ENCODE results near the gene NALF2. TPM values are rescaled to one million over a fixed set of nuclear protein-coding genes. Genes with fewer than 3 reads are reported as not detected.

NALF2 gene
- total and polyA plus RNA-seq, 2 donors (not counting 1 experiment from before 2014, with no cell fraction given): not detected

DNA sequence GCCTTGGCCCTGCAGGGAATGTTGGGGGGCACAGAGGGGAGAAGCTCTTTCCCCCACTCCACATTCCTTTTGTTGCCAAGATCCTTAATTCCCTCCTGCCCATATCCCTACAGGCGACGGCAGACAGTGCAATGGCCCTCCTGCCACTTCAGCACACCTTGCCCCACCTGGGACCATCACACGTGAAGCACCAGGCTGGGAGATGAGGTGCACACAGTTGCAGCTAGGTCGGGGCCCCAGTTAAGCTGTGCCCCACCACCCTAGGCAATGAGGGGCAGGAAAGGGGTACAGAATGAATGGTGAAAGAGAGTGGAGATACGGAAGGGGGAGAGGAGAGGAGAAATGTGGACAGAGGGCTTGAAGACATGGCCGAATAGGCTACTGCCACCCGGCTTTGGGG, 26.2 kb downstream of the NALF2 start:
- no peak overlapping the region for H3K4me3 ChIP-seq (ENCODE audit: control extremely low read depth in 1 of 5, extremely low read depth in 1 of 5, insufficient read depth in 1 of 5, low read depth in 2 of 5, low read length in 4 of 5)
- CTCF ChIA-PET: no interaction called here
- peaks cover 0 to 2% (median 0%) of the 10 kb centered on the region in 4 experiments for H3K27me3 ChIP-seq (replicated peaks in 1 of 4; ENCODE audit: control extremely low read depth in 1 of 4, control insufficient read depth in 3 of 4, insufficient read depth in 4 of 4, low read length in 3 of 4)
- no peaks in the 10 kb centered on the region for H3K4me1 ChIP-seq (ENCODE audit: control insufficient read depth in 2 of 2, insufficient read depth in 2 of 2, low read length in 2 of 2)
- H3K9me3 Mint-ChIP-seq (ENCODE audit: insufficient read depth): no peaks in the 10 kb centered on the region
- no peak overlapping the region for H3K27ac Mint-ChIP-seq
- intact Hi-C loops (cut with micrococcal nuclease): no loop called here
- ATAC-seq (ENCODE audit: low read depth) (no peak), DNase-seq (no peak)
- peaks cover 7% of the 10 kb centered on the region for H3K27me3 Mint-ChIP-seq
- no peaks in the 10 kb centered on the region for H3K36me3 ChIP-seq (replicated peaks in 1 of 2; ENCODE audit: control extremely low read depth in 1 of 2, control insufficient read depth in 1 of 2, extremely low read depth in 1 of 2, insufficient read depth in 2 of 2, low read length in 1 of 2)
- H3K4me1 Mint-ChIP-seq: no peaks in the 10 kb centered on the region
- H3K9ac ChIP-seq (ENCODE audit: low read length): no peak overlapping the region
- POLR2A ChIA-PET: no interaction called here
- no peak overlapping the region for H3K4me3 Mint-ChIP-seq
- H3K4me2 ChIP-seq (replicated peaks; ENCODE audit: low read depth, low read length, poor library complexity, severe bottlenecking): no peak overlapping the region
- no peaks in the 10 kb centered on the region for H4K20me1 ChIP-seq (ENCODE audit: control insufficient read depth, insufficient read depth, low read length, poor library complexity, severe bottlenecking)
- H3K79me2 ChIP-seq (ENCODE audit: control insufficient read depth, insufficient read depth, low read length): no peaks in the 10 kb centered on the region
- H2AFZ ChIP-seq (ENCODE audit: insufficient read depth, low read depth, low read length, poor library complexity, severe bottlenecking): no peak overlapping the region
- no CpG with 5 or more reads among the region's 7 CpGs for WGBS (ENCODE audit: insufficient coverage)
- no peak overlapping the region for H3K27ac ChIP-seq (ENCODE audit: low read length in 2 of 2)
- no peaks in the 10 kb centered on the region for H3K9me3 ChIP-seq (ENCODE audit: control extremely low read depth in 1 of 3, control insufficient read depth in 2 of 3, insufficient read depth in 1 of 3, low read length in 2 of 3)
- TF ChIP-seq, protein P1, sequence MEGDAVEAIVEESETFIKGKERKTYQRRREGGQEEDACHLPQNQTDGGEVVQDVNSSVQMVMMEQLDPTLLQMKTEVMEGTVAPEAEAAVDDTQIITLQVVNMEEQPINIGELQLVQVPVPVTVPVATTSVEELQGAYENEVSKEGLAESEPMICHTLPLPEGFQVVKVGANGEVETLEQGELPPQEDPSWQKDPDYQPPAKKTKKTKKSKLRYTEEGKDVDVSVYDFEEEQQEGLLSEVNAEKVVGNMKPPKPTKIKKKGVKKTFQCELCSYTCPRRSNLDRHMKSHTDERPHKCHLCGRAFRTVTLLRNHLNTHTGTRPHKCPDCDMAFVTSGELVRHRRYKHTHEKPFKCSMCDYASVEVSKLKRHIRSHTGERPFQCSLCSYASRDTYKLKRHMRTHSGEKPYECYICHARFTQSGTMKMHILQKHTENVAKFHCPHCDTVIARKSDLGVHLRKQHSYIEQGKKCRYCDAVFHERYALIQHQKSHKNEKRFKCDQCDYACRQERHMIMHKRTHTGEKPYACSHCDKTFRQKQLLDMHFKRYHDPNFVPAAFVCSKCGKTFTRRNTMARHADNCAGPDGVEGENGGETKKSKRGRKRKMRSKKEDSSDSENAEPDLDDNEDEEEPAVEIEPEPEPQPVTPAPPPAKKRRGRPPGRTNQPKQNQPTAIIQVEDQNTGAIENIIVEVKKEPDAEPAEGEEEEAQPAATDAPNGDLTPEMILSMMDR (IDR thresholded peaks at IDR 0.05): no peak
- TF ChIP-seq EZH2 (IDR thresholded peaks at IDR 0.05; ENCODE audit: borderline replicate concordance, insufficient read depth, low read depth, low read length, poor library complexity, severe bottlenecking): no peak

DNA sequence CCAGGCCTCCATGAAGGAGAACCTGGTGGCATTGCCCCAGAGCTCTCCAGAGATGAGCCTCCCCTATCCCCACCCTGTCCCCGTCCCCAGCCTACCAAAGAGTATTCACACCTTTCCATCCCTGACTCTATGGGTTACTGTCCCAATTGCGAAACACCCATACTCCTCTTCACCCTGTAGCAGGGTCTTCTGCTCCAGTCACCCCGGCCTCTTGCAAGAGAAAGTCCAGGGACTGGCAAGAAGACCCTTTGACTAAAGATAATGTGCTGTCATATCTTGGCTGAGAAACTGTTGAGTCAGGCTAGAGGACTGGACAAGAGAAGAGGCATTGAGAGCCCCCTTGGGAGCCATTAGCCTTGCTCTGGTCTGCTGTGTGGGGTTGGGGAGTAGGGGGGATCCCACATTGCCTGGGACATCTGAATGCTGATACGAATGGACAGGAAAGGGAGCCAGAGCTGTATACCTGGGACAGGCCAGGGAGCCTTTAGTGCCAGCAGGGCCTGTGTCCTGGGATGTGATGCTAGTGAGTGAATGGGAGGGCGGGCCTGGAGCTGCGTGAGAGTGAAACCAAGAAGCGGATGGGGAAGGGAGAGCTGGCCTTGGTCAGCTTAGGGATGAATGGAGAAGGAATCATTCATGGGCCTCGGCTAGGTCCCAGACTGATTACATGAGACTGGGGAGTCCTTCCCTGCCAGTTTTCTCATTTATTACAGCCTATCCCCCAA, 27.1 kb downstream of the NALF2 start:
- intact Hi-C loops (cut with micrococcal nuclease): no loop called here
- Mint-ChIP-seq H3K9me3 (ENCODE audit: insufficient read depth) (no peaks in the 10 kb centered on the region), H3K4me3 (no peak overlapping the region), H3K27me3 (peaks cover 7% of the 10 kb centered on the region), H3K4me1 (no peaks in the 10 kb centered on the region), H3K27ac (no peak overlapping the region)
- ChIA-PET POLR2A (no interaction called here), CTCF (no interaction called here)
- DNase-seq (no peak), ATAC-seq (ENCODE audit: low read depth) (no peak)
- Histone ChIP-seq H3K79me2 (ENCODE audit: control insufficient read depth, insufficient read depth, low read length) (no peaks in the 10 kb centered on the region), H3K4me2 (replicated peaks; ENCODE audit: low read depth, low read length, poor library complexity, severe bottlenecking) (no peak overlapping the region), H3K4me3 (ENCODE audit: control extremely low read depth in 1 of 5, extremely low read depth in 1 of 5, insufficient read depth in 1 of 5, low read depth in 2 of 5, low read length in 4 of 5) (no peak overlapping the region), H3K9me3 (ENCODE audit: control extremely low read depth in 1 of 3, control insufficient read depth in 2 of 3, insufficient read depth in 1 of 3, low read length in 2 of 3) (no peaks in the 10 kb centered on the region), H3K4me1 (ENCODE audit: control insufficient read depth in 2 of 2, insufficient read depth in 2 of 2, low read length in 2 of 2) (no peaks in the 10 kb centered on the region), H3K9ac (ENCODE audit: low read length) (no peak overlapping the region), H4K20me1 (ENCODE audit: control insufficient read depth, insufficient read depth, low read length, poor library complexity, severe bottlenecking) (no peaks in the 10 kb centered on the region), H2AFZ (ENCODE audit: insufficient read depth, low read depth, low read length, poor library complexity, severe bottlenecking) (no peak overlapping the region), H3K27me3 (replicated peaks in 1 of 4; ENCODE audit: control extremely low read depth in 1 of 4, control insufficient read depth in 3 of 4, insufficient read depth in 4 of 4, low read length in 3 of 4) (peaks cover 0 to 2% (median 0%) of the 10 kb centered on the region in 4 experiments), H3K36me3 (replicated peaks in 1 of 2; ENCODE audit: control extremely low read depth in 1 of 2, control insufficient read depth in 1 of 2, extremely low read depth in 1 of 2, insufficient read depth in 2 of 2, low read length in 1 of 2) (no peaks in the 10 kb centered on the region), H3K27ac (ENCODE audit: low read length in 2 of 2) (no peak overlapping the region)
- TF ChIP-seq EZH2 (IDR thresholded peaks at IDR 0.05; ENCODE audit: borderline replicate concordance, insufficient read depth, low read depth, low read length, poor library complexity, severe bottlenecking): no peak
- TF ChIP-seq, protein P1 (IDR thresholded peaks at IDR 0.05): no peak
- 71% methylated on average over 1 of the region's 8 CpGs for WGBS (ENCODE audit: insufficient coverage)
